Inferior parietal cortex (tissue), 1 donor: ENCODE measurements around the gene PATJ.

Source experiments
- DNase-seq: peaks from one replicate; pipeline ENCODE4 v3.0.0-alpha.2; 2016; ENCODE audit errors: extremely low spot score

The PATJ gene

GRCh38 chr1:61981870-61982660 is 239.8 kb downstream of the PATJ start:
- no peak for DNase-seq

- no peak for DNase-seq
Observed at GRCh38 chr1:61983236-61983635, 241.0 kb downstream of the PATJ start.

- no peak for DNase-seq
Observed at GRCh38 chr1:61992257-61992656, 250.0 kb downstream of the PATJ start.

- no peak for DNase-seq
Observed at GRCh38 chr1:61993331-61993961, 251.2 kb downstream of the PATJ start.

- DNase-seq, result no peak
Observed at GRCh38 chr1:61995641-61996040, 253.4 kb downstream of the PATJ start.

GRCh38 chr1:61997123-61997522 is 254.8 kb downstream of the PATJ start:
- DNase-seq, result no peak

- DNase-seq, result no peak
Observed at GRCh38 chr1:62003777-62004176, 261.5 kb downstream of the PATJ start.

GRCh38 chr1:62006690-62007089 is 264.4 kb downstream of the PATJ start:
- no peak for DNase-seq

- DNase-seq, result no peak
Observed at GRCh38 chr1:62011006-62011405, 268.7 kb downstream of the PATJ start.

- DNase-seq, result no peak
Observed at GRCh38 chr1:62012095-62012494, 269.8 kb downstream of the PATJ start.

GRCh38 chr1:62012836-62013235 is 270.6 kb downstream of the PATJ start:
- peak; percentile 31 for DNase-seq

GRCh38 chr1:62013264-62013663 is 271.0 kb downstream of the PATJ start:
- no peak for DNase-seq

GRCh38 chr1:62022382-62022983 is 280.2 kb downstream of the PATJ start:
- DNase-seq, result no peak

- no peak for DNase-seq
Observed at GRCh38 chr1:62024690-62025089, 282.4 kb downstream of the PATJ start.

- DNase-seq, result no peak
Observed at GRCh38 chr1:62025154-62025553, 282.9 kb downstream of the PATJ start.

- no peak for DNase-seq
Observed at GRCh38 chr1:62025892-62026291, 283.6 kb downstream of the PATJ start.

GRCh38 chr1:62029704-62030103 is 287.4 kb downstream of the PATJ start:
- DNase-seq, result no peak

- no peak for DNase-seq
Observed at GRCh38 chr1:62034790-62035189, 292.5 kb downstream of the PATJ start.

GRCh38 chr1:62037274-62037673 is 295.0 kb downstream of the PATJ start:
- DNase-seq, result no peak

- DNase-seq, result no peak
Observed at GRCh38 chr1:62038594-62039284, 296.5 kb downstream of the PATJ start.

GRCh38 chr1:62040450-62040849 is 298.2 kb downstream of the PATJ start:
- no peak for DNase-seq

- DNase-seq, result no peak
Observed at GRCh38 chr1:62040973-62041372, 298.7 kb downstream of the PATJ start.
